ENCODE measurements around the gene SPRED2.
"Not testable (repeated sequence)": the region's sequence is repeated elsewhere in the genome, so short reads cannot be mapped to it uniquely, and the experiment has no call there.

The SPRED2 gene

DNA sequence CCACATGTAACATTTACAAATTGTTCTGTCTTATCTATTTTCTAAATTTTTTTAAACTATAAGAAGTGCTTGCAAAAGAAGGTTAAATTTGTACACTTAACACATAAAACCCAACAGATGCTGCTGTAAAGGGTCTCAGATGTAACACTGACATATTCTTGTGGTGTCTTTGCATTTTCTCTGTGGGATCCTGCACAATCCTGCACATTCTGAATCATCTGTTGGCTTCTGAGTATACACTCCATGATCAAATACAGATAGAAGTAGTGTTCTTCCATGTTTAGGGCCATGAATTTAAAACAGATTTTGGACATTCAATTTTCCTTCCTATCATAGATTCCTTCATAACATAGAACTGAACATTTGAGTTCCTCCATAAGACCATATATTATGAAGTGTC, 89.0 kb downstream of the SPRED2 start:
- DNase-seq (ENCODE audit: low read depth in 2 of 2) = peak; percentile 55 to 59

DNA sequence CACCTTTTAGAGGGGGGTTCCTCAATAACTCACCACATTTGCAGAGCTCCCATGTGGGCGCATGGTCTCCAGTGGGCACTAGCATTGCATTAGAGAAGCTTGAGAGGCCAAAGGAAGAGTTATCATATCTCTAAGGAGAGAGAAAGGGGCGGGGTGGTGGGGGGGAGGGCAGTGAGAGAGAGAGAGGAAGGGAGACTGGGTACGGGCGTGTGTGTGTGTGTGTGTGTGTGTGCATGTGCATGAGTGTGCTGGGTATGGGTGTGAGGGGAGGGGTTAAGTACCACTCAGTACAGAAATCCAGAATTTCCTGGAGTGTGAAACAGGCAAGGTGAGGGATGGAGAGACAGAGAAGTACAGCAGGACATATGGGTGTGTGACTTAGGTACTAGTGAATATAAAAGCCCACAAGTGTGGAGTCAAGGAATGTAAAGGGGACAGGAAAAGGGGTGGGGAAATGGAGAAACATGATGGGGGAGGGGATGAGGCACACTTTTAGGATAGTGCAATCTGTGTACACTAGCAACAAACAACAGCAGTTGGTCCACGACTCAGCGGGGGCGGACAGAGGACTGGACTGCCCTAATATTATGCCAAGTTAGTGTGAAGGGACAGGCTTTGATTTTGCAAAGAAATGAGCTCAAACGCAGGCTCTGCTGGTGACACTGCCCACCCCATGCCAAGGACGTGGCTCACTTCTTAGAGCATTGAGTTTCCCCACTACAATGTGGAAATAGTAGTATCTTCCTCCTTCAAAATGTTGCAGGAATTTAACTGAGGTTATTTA, 91.3 kb downstream of the SPRED2 start:
- DNase-seq (ENCODE audit: low read depth in 2 of 2) = no peak

DNA sequence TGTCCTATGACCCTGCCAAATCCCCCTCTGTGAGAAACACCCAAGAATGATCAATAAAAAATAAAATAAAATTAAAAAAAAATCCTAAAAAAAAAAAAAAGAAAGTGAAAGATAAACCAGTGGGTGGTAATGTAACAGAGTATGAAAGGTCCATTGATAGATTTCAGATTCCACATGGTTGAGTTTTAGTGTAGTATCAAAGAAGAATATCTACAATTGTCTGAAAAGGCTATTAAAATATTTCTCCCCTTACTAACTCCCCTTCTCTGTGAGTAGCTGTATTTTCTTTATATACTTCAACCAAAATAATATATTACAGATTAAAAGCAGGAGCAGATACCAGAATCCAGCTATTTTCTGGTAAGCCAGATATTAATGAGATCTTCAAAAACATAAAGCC, 92.8 kb downstream of the SPRED2 start:
- DNase-seq (ENCODE audit: low read depth in 2 of 2) = no peak

DNA sequence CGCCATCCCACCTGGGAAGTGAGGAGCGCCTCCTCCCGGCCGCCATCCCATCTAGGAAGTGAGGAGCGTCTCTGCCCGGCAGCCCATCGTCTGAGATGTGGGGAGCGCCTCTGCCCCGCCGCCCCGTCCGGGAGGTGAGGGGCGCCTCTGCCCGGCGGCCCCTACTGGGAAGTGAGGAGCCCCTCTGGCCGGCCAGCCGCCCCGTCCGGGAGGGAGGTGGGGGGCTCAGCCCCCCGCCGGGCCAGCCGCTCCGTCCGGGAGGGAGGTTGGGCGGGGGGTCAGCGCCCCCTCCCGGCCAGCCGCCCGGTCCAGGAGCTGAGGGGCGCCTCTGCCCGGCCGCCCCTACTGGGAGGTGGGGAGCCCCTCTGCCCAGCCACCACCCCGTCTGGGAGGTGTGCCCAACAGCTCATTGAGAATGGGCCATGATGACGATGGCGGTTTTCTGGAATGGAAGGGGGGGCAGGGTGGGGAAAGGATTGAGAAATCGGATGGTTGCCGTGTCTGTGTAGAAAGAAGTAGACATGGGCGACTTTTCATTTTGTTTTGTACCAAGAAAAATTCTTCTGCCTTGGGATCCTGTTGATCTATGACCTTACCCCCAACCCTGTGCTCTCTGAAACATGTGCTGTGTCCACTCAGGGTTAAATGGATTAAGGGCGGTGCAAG, 93.4 kb downstream of the SPRED2 start:
- not testable (repeated sequence) for DNase-seq (ENCODE audit: low read depth in 2 of 2)

DNA sequence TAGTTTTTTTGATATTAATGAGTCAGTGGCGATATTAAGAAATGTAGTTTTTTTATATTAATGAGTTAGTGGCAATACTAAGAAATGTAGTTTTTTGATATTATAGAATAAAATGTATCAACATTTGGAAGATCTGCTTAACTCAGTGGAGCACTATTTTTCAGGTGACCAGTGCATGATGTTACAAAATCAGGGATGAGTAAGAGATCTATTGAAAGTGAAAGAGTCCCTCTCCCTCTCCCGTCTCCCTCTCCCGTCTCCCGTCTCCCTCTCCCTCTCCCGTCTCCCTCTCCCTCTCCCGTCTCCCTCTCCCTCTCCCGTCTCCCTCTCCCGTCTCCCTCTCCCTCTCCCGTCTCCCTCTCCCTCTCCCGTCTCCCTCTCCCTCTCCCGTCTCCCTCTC, 94.5 kb downstream of the SPRED2 start:
- DNase-seq (ENCODE audit: low read depth in 2 of 2) = not testable (repeated sequence)

DNA sequence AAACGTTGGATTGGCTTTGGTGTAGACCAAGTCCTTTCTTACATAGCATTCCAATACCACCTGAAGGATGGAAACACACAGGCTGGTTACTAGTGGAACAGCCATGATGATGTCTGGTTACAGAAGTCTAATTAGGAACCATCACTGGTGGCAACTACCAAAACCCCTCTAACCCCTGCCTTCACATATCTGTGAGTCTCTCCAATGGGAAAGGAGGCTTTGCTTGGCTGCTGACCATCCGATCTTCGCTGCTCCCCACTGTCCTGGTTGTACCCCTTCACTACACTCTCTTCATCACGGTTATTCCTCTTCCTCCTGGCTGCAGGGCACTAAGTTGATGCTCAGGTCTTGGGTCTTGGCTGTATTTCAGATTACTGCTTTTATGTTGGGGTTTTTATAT, 97.7 kb downstream of the SPRED2 start:
- no peak for DNase-seq (ENCODE audit: low read depth in 2 of 2)

DNA sequence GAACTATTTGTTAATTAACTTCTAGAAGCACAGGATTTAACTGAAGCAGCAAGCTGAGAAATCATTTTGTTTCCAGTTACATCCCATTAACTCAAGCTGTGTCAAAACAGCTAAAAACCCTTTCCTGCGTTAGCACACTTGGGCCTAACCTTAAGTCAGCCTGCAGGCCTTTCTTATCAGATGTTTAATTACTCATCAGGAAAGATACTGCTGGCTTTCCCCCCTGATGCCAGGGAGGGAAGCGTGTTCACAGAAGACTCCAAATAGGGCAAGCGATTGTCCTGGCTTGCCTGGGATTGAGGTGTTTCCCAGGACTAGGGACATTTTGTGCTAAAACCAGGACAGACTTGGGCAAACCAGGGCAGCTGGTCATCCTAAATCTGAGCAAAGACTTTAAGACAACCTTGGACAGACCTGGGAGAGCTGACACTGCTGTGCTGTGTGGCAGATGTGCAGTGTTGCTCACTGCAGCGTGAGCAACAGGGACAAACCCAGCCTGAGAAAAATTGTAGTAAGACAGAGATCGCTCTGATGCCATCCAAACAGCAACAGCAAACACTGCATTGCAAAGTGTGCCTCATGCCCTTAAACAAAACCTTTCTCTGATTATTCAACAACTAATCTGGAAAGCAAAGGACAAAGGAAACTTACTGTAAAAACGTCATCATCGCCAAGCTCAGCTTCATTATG, 100.9 kb downstream of the SPRED2 start:
- no peak for DNase-seq (ENCODE audit: low read depth in 2 of 2)

DNA sequence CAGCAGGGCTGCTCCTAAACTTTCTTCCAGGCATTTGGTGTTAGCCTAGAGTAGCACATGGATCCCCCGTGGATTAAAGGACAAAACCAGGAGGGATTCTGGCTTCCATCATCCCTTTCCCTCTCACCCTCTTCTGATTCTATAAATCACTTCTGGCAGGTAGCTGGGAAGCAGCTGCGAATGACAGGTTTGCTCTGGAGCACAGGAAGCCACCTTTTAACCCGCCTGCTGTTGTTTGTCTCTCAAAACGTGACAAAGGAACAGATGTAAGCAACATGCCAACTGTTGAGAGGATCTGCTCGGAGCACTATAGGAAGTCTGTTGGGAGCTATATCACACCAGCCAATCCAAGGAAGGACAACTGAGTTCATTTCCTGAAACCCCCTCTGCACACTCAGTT, 102.9 kb downstream of the SPRED2 start:
- no peak for DNase-seq (ENCODE audit: low read depth in 2 of 2)

DNA sequence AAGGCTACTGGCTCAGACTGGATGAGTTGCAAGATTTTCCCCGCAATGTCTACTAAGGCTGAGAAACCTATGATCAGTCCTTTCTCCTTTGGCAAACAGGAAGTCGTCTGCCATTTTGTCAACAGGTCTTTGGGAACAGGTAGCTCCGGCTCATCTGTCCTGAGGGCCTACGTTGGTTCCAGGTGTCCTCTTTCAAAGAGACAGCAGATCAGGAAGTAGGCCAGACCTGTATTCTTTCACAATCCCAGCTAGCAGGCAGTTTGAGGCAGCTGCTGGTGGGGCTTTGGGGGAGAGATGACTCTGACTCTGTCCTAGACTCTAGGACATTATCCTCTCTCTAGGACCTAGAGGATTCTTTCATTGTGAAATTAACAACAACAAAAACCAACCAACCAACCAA, 106.1 kb downstream of the SPRED2 start:
- DNase-seq (ENCODE audit: low read depth in 2 of 2) = no peak

DNA sequence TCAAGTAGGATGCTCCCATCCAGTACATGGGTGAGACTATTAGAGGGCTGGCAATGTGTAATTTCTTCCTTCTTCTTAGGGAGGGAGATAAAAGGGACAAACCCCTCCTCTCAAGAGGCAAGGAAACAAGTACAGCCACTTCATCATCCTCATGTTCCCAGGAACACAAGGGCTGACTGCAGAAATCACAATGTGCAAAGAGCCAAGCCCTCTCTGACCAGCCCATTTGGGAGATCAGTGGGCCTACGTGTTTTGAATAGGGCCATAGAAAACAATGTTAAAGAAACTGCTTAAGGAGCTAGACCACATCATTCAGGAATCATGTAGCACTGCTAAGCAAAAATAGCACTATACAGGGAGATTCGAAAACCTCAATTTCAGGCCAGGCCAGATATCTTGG, 107.3 kb downstream of the SPRED2 start:
- no peak for DNase-seq (ENCODE audit: low read depth in 2 of 2)

DNA sequence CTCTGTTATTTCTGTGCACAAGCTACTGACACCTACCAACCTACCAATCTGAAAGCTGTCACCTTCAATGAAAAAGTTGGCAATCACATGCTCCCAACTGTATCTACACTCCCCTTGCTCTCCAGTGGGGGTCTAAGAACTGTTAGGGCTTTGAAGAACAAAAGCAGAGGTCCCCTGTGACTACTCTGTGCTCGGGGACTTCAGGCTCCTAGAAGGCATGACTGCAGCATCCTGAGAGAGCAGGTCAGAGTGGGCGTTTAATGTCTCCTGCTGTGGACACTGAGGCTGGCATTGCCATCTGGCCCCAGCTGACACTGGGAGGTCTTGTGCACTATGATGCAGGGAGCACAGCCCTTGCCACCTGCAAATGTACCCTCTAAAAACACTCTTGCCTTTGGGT, 111.5 kb downstream of the SPRED2 start:
- no peak for DNase-seq (ENCODE audit: low read depth in 2 of 2)

DNA sequence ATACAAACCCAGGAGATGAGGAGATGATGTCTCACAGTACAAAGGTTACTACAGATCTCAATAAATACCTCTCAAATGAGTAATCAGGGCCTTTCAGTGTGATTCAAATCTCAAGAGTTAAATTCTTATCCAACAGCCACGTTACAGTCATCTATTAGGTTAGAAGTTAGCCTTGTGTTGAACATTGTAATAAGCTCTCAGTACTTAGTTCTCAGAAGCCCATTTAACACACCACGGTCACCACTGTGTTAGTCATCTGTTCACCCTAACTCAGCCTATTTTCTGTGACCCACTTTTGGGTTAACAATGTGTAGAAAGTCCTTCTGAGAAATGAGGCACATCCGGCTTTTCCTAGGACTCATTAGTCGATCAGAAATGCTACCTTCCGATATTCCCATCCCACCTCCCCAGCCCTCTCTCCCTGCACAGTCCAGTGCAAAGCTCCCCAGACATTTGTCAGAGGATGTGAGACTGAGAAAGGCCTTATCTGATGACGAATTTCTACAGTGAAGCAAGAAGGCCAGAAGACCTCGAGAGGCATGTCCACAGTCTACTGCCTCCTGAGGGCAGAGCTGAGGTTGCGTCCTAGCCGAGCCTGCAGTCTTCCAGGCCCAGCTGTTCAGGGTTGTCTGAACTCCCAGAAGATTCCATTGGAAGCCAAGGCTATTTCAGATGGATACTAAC, 112.2 kb downstream of the SPRED2 start:
- peak; percentile 80 to 84 for DNase-seq (ENCODE audit: low read depth in 2 of 2)

DNA sequence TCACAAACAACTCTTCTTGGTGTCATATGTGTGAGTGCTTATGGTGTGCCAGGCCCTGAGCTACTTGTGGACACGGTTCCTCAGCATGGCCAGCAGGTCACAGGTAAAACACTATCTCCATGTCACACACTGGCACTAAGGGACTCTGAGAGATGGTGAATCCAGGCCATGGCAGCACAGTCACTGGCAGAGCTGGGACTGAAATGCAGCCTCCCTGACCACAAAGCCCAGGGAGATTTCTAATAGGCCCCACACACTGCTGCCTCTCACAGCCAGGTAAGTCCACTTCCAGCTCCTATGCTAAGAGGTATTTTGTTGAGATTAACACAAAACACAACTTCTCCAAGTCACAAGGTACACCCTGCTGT, 112.7 kb downstream of the SPRED2 start:
- no peak for DNase-seq (ENCODE audit: low read depth in 2 of 2)

DNA sequence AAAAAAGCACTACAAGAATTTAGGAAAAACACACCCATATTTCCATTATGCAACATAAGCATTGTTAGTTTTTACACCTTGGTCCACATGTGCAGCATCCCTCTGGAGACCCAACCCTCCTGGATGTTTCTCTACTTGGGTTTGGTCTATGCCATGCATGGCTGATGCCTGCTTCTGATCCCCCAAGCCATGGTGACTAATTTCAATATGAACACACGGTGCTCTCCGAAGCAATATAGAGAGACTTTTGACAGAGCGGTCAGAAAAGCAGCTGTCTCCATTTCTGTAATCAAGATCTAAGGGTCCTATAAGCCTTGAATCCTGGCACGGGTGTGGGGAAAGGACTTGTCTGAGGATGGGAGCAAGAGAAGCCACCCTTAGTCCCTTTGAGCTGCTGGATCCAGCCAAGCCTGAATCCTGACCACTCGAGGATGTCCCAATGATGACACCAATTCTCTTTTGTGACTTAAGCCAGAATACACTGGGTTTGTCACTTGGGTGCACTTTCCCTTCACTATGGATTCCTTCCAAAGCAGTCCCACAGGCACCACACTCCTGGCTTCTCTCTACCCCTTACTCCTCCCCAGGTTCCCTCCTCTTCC, 113.2 kb downstream of the SPRED2 start:
- no peak for DNase-seq (ENCODE audit: low read depth in 2 of 2)

DNA sequence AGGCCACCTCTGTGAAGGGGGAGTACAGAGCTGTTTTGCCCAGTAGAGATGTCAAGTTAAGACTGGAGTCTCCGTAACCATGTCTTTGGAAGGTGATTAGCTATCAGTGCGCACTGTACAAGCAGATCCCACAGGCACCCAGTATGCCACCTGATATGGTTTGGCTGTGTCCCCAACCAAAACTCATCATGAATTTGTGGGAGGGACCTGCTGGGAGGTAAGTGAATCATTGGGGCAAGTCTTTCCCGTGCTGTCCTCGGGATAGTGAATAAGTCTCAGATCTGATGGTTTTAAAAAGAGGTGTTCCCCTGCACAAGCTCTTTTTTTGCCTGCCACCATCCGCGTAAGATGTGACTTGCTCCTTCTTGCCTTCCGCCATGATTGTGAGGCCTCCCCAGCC, 114.6 kb downstream of the SPRED2 start:
- no peak for DNase-seq (ENCODE audit: low read depth in 2 of 2)

DNA sequence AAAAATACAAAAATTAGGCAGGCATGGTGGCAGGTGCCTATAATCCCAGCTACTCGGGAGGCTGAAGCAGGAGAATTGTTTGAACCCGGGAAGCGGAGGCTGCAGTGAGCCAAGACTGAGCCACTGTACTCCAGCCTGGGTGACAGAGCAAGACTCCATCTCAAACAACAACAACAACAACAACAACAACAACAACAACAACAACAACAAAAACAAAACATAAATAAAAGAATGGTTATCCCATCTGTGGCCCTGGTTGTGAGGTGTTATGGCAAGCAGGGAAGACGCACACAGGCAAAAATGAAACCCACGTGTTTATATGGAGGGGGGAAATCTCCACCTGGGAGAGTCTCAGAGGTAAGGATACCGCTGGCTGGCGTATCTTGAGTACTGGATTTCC, 115.0 kb downstream of the SPRED2 start:
- DNase-seq (ENCODE audit: low read depth in 2 of 2) = not testable (repeated sequence)

DNA sequence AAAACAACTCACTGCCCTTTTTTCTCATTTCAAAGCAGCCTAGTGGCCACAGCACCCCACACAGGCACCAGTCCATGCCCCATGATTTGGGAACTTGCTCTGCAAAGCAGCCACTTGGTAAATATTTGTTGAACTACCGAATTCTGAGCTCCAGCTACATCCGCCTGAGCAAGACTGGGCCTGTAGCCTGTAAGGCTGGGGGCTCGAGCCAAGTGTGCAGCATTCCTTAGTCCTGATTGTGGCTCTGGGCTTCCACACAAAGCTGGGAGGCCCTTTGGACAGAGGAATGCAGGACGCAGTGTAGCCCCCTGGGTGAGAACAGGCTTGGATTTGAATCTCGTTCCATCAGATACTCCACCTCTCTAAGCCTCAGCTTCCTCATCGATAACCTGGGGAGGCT, 116.3 kb downstream of the SPRED2 start:
- peak in 1 of 2 experiments; percentile 29 for DNase-seq (ENCODE audit: low read depth in 2 of 2)

DNA sequence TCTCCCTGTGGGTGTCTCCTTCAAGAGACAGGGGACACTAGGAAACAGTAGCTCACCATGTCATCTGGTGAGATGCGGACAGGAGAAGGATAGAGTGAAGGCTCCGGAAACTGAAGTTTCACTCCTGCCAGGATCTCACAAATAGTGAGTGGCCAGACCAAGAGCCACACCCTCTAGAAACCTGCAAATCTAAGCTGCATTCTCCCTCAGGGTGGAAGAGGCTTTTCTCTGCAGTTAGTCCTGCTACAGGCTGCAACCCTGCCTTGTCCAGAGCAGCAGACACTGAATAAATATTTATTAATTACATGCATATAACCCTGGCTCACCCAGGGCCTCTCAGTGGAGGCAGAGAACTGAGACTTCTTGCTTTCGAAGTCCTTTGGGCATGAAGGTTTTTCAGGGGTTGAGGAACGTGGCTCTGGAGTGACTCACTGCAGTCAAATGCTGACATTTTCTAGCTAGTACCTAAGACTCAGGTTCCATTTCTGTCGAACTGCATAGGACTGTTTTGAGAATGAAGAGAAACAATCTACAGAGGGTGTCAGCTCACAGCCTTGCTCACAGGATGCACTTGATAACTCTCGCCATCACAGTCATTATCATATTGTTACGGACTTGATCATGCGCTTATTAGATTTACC, 117.5 kb downstream of the SPRED2 start:
- DNase-seq (ENCODE audit: low read depth in 2 of 2) = no peak

DNA sequence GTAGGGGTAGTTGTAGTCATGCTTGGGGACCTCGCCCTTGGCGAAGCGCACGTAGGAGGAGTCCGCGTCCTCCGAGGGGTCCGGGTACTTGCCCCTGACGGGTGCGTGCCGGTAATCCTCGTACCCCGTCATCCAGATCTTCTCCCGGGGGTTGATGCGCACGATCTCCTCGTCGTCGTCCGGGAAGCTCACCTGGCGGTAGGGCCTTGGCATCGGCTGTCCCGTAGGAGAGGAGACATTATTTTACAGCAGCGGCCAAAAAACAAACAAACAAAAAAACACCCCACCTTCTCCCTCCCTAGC, 118.5 kb downstream of the SPRED2 start:
- no peak for DNase-seq (ENCODE audit: low read depth in 2 of 2)

DNA sequence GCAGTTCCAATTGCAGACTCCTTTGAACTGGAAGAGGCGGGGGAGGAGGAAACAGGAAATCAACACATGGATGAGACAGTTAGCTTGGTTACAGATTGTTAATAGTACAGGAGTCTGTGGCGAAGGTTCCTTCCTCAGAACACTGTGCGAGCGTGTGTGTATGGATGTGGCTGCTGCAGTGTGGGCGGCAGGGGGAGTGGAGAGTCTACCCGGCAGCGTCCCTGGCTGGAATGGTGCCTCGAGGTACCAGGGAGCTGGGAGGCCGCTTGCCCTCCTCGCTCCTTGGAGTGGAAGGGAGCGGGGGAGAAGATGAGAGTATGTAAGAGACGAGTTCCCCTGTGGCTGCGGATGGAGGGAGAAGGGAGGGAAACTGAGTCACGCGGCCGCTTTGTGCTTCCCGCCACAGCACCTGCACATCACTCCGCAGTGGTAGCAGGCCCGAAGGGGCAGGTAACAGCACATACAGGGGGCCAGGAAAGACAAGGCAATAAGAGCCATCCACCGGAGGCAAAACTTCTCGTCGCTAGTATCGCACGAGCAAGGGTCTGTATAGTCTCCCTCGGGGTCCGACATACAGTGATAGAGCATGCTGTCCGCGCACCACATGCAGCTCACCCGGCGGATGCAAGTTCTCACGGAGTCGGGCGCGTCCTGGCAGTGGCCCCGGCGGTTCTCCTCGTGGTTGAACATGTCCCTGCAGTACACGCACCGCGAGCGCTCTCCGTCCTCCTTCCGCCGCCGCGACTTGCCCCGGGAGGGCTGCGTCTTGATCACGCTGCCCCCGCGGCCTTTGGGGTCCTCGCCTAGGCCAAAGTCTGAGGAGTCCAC, 119.1 kb downstream of the SPRED2 start:
- DNase-seq (ENCODE audit: low read depth in 2 of 2) = no peak

DNA sequence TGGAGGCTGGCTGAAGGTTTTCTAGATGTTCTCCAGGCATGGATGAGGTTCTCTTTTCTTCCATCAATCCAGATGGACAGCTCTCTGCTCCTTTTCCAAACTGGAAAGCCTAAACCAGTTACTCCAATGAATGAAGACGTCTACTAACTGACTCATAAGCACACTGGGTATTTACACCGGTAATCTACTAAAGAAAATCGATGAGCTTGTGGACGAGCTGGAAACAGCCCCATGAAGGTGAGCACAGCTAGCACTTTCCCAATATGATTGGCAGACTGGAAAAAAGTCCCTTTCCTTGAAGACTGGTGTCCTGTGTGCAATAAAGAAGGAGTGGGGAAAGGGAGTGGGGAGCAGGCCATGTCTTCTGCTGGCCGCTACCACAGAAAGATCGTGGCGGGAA, 120.8 kb downstream of the SPRED2 start:
- no peak for DNase-seq (ENCODE audit: low read depth in 2 of 2)
